ENCODE results near the gene CNGA1.
"Not testable (repeated sequence)": the region's sequence is repeated elsewhere in the genome, so short reads cannot be mapped to it uniquely, and the experiment has no call there.

Gene CNGA1

GRCh38 chr4:47926667-47927258 lies 89.7 kb downstream of the CNGA1 start:
- Mint-ChIP-seq H3K9me3 (peaks cover 14% of the 10 kb centered on the region), H3K27me3 (peaks cover 2% of the 10 kb centered on the region), H3K4me1 (ENCODE audit: low read depth) (peaks cover 40% of the 10 kb centered on the region), H3K4me3 (no peak overlapping the region), H3K36me3 (ENCODE audit: low read depth) (peaks cover 25% of the 10 kb centered on the region), H3K27ac (no peak overlapping the region)
- intact Hi-C loops (cut with micrococcal nuclease): loop anchor here (5.0 kb wide), 1 partner anchor 89 kb away; the partner anchor contains the start of gene CORIN

- H3K4me3 Mint-ChIP-seq; intact Hi-C loops (cut with micrococcal nuclease); H3K27me3 Mint-ChIP-seq: not testable (repeated sequence)
- Mint-ChIP-seq H3K4me1 (ENCODE audit: low read depth) (peaks cover 24% of the 10 kb centered on the region), H3K27ac (peak overlapping the region; percentile 53), H3K9me3 (peaks cover 50% of the 10 kb centered on the region), H3K36me3 (ENCODE audit: low read depth) (peaks cover 53% of the 10 kb centered on the region)
These were observed 93.2 kb downstream of the CNGA1 start for GRCh38 chr4:47923261-47923608.

- H3K4me3 Mint-ChIP-seq; H3K27me3 Mint-ChIP-seq; intact Hi-C loops (cut with micrococcal nuclease): not testable (repeated sequence)
- Mint-ChIP-seq H3K36me3 (ENCODE audit: low read depth) (peaks cover 59% of the 10 kb centered on the region), H3K9me3 (peaks cover 54% of the 10 kb centered on the region), H3K4me1 (ENCODE audit: low read depth) (peaks cover 24% of the 10 kb centered on the region), H3K27ac (peak overlapping the region; percentile 53)
These were observed 93.8 kb downstream of the CNGA1 start for GRCh38 chr4:47922436-47923260.

DNA sequence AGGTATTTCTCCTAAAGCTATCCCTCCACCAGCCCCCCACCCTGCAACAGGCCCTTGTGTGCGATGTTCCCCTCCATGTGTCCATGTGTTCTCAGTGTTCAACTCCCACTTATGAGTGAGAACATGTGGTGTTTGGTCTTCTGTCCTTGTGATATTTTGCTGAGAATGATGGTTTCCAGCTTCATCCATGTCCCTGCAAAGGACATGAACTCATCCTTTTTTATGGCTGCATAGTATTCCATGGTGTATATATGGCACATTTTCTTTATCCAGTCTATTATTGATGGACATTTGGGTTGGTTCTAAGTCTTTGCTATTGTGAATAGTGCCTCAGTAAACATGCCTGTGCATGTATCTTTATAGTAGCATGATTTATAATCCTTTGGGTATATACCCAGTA lies 99.3 kb downstream of the CNGA1 start:
- H3K27me3 Mint-ChIP-seq, H3K27ac Mint-ChIP-seq, H3K4me3 Mint-ChIP-seq: not testable (repeated sequence)
- intact Hi-C loops (cut with micrococcal nuclease): loop anchor here (10.0 kb wide), 1 partner anchor 428 kb away; the partner anchor contains the start of gene SLAIN2
- Mint-ChIP-seq H3K9me3 (peaks cover 43% of the 10 kb centered on the region), H3K36me3 (ENCODE audit: low read depth) (peaks cover 62% of the 10 kb centered on the region), H3K4me1 (ENCODE audit: low read depth) (peaks cover 37% of the 10 kb centered on the region)

GRCh38 chr4:47915378-47915777 lies 101.1 kb downstream of the CNGA1 start:
- Mint-ChIP-seq H3K4me3 (peak overlapping the region; percentile 99), H3K9me3 (peaks cover 26% of the 10 kb centered on the region), H3K27ac (peak overlapping the region; percentile 98), H3K27me3 (no peaks in the 10 kb centered on the region), H3K36me3 (ENCODE audit: low read depth) (peaks cover 50% of the 10 kb centered on the region), H3K4me1 (ENCODE audit: low read depth) (peaks cover 44% of the 10 kb centered on the region)
- intact Hi-C loops (cut with micrococcal nuclease): loop anchor here (10.0 kb wide), 1 partner anchor 429 kb away; the partner anchor contains the start of gene SLAIN2

- peaks cover 51% of the 10 kb centered on the region for H3K36me3 Mint-ChIP-seq (ENCODE audit: low read depth)
- H3K27ac Mint-ChIP-seq: peak overlapping the region; percentile 98
- intact Hi-C loops (cut with micrococcal nuclease): loop anchor here (10.0 kb wide), 1 partner anchor 430 kb away; the partner anchor contains the start of gene SLAIN2
- peaks cover 46% of the 10 kb centered on the region for H3K4me1 Mint-ChIP-seq (ENCODE audit: low read depth)
- no peaks in the 10 kb centered on the region for H3K27me3 Mint-ChIP-seq
- H3K4me3 Mint-ChIP-seq: peak overlapping the region; percentile 99
- peaks cover 21% of the 10 kb centered on the region for H3K9me3 Mint-ChIP-seq
These were observed 101.6 kb downstream of the CNGA1 start for GRCh38 chr4:47914926-47915237.

DNA sequence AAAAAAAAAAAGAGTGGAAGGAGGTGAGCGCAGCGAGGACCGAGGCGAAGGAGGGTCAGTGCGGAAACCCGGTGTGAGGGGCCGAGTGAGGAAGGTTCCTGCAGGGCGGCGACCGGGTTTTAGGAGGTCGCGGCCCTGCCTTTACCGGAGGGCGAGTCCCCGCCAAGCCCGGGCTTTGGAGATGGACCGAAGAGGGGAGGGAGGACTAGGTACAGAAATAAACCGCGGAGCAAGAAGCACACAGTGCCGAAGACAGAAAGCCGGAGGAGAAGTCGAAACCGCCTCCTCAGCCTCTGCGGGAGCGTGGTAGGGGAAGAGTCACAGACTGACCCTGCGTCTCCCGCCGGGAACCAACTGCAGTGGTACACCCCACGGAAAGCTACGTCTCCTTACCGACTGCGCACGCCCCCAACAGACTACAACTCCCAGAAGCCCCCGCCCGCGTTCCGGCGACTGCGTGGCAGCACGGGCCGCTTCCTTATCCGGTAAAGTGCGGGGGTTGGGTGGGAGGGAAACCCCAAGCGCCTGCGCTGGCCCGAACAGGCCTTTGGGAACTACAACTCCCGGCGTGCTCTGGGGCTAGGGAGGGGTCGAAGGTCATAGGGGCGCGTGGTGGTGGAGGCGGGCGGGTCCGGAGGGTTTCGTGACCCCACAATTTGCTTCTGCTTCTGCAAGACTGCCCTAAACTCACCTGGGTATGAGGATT lies 102.1 kb downstream of the CNGA1 start, which contains the start of gene NFXL1:
Gene NFXL1, minus strand, starts transcription at position 364 of the 706 bp plus-strand sequence. CDS start 380 bp downstream, outside the sequence.
- H3K36me3 Mint-ChIP-seq (ENCODE audit: low read depth): peaks cover 54% of the 10 kb centered on the region
- no peaks in the 10 kb centered on the region for H3K27me3 Mint-ChIP-seq
- H3K27ac Mint-ChIP-seq: peak within 1 kb of the TSS; percentile 98
- H3K4me1 Mint-ChIP-seq (ENCODE audit: low read depth): peaks cover 46% of the 10 kb centered on the region
- intact Hi-C loops (cut with micrococcal nuclease): loop anchor here (10.0 kb wide), 1 partner anchor 430 kb away; the partner anchor contains the start of gene SLAIN2
- H3K9me3 Mint-ChIP-seq: peaks cover 16% of the 10 kb centered on the region
- H3K4me3 Mint-ChIP-seq: peak within 1 kb of the TSS; percentile 99

- no peaks in the 10 kb centered on the region for H3K27me3 Mint-ChIP-seq
- peaks cover 10% of the 10 kb centered on the region for H3K9me3 Mint-ChIP-seq
- intact Hi-C loops (cut with micrococcal nuclease): loop anchor here (10.0 kb wide), 1 partner anchor 431 kb away; the partner anchor contains the start of gene SLAIN2
- peaks cover 50% of the 10 kb centered on the region for H3K4me1 Mint-ChIP-seq (ENCODE audit: low read depth)
- peaks cover 54% of the 10 kb centered on the region for H3K36me3 Mint-ChIP-seq (ENCODE audit: low read depth)
- peak overlapping the region; percentile 99 for H3K4me3 Mint-ChIP-seq
- H3K27ac Mint-ChIP-seq: peak overlapping the region; percentile 98
These were observed 102.6 kb downstream of the CNGA1 start for GRCh38 chr4:47913861-47914219.

DNA sequence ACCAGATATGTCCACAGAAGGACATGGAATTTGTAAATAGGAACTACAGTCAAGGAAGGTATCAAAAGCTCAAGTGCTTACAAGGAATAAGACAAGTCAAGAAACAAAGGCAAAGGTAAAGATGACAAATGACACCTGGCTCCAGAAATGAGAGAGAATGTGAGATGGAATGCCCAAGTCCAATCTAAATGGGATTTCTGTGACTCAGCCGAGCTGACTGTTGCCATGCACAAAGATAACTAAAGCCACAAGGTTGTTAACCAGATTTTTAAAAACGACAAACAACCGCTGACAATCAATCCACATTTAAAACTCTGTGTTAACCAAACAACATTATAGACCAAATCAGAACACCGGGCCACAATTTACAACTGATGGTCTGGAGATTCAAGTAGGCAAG lies 103.2 kb downstream of the CNGA1 start:
- Mint-ChIP-seq H3K4me3 (peak overlapping the region; percentile 99), H3K36me3 (ENCODE audit: low read depth) (peaks cover 54% of the 10 kb centered on the region), H3K27me3 (no peaks in the 10 kb centered on the region), H3K9me3 (peaks cover 5% of the 10 kb centered on the region), H3K27ac (peak overlapping the region; percentile 98), H3K4me1 (ENCODE audit: low read depth) (peaks cover 56% of the 10 kb centered on the region)
- intact Hi-C loops (cut with micrococcal nuclease): loop anchor here (10.0 kb wide), 1 partner anchor 431 kb away; the partner anchor contains the start of gene SLAIN2

DNA sequence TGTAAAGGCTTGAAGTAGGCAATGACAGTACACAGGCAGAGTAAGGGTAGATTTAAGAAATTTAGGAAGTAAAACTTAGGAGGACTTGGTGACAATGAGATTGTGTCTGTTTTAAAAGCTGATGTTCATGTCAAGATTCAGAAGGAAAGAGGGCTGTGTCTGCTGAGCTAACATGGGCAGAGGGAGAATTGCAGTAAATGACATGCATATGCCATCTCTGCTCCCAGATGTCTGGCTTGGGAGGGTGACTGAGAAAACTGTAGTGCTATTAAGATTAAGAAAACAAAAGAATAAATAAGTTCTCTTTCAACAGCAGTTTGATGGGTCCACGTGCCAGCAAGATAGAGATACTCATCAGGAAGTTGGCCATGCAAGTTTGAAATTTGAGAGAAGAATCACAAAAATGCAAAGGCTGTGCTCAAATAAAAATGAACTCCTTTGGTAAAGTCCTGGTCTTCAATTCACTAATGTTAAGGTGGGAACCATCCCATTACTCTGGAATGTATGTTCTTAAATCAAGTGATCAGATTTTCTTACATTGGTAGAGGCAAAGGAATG lies 109.3 kb downstream of the CNGA1 start:
- peaks cover 51% of the 10 kb centered on the region for H3K36me3 Mint-ChIP-seq (ENCODE audit: low read depth)

GRCh38 chr4:47899639-47900038 lies 116.8 kb downstream of the CNGA1 start:
- no peaks in the 10 kb centered on the region for H3K4me1 Mint-ChIP-seq (ENCODE audit: low read depth)
- no peaks in the 10 kb centered on the region for H3K27me3 Mint-ChIP-seq
- H3K27ac Mint-ChIP-seq: no peak overlapping the region
- intact Hi-C loops (cut with micrococcal nuclease): no loop called here
- no peaks in the 10 kb centered on the region for H3K9me3 Mint-ChIP-seq
- H3K36me3 Mint-ChIP-seq (ENCODE audit: low read depth): peaks cover 68% of the 10 kb centered on the region
- H3K4me3 Mint-ChIP-seq: no peak overlapping the region

More for the DNA sequence above, 109.3 kb downstream of the CNGA1 start:
- Mint-ChIP-seq H3K27ac (peak overlapping the region; percentile 18), H3K9me3 (no peaks in the 10 kb centered on the region), H3K4me3 (no peak overlapping the region), H3K4me1 (ENCODE audit: low read depth) (peaks cover 40% of the 10 kb centered on the region), H3K27me3 (no peaks in the 10 kb centered on the region)
- intact Hi-C loops (cut with micrococcal nuclease): no loop called here

GRCh38 chr4:47891928-47892327 lies 124.6 kb downstream of the CNGA1 start:
- Mint-ChIP-seq H3K4me3 (no peak overlapping the region), H3K4me1 (ENCODE audit: low read depth) (no peaks in the 10 kb centered on the region), H3K36me3 (ENCODE audit: low read depth) (peaks cover 61% of the 10 kb centered on the region), H3K9me3 (no peaks in the 10 kb centered on the region), H3K27me3 (no peaks in the 10 kb centered on the region), H3K27ac (no peak overlapping the region)
- intact Hi-C loops (cut with micrococcal nuclease): no loop called here
